ENCODE measurements around the gene ZNF675.
"Not testable (repeated sequence)": the region's sequence is repeated elsewhere in the genome, so short reads cannot be mapped to it uniquely, and the experiment has no call there.

The ZNF675 gene

GRCh38 chr19:23668606-23669005, 18.4 kb downstream of the ZNF675 start:
- H3K36me3 ChIP-seq (ENCODE audit: control insufficient read depth, low read depth, low read length); H3K9me3 ChIP-seq (ENCODE audit: control insufficient read depth, low read depth, low read length); H3K27me3 ChIP-seq (ENCODE audit: control insufficient read depth, insufficient read depth, low read length); H3K9ac ChIP-seq (ENCODE audit: low read length); H3K4me3 ChIP-seq (ENCODE audit: low read length); H3K27ac ChIP-seq (ENCODE audit: low read length): not testable (repeated sequence)
- peaks cover 16% of the 10 kb centered on the region for H3K4me1 ChIP-seq (ENCODE audit: control insufficient read depth, low read depth, low read length)

GRCh38 chr19:23665651-23666410, 21.2 kb downstream of the ZNF675 start:
- Histone ChIP-seq H3K4me1 (ENCODE audit: control insufficient read depth, low read depth, low read length) (peaks cover 16% of the 10 kb centered on the region), H3K27me3 (ENCODE audit: control insufficient read depth, insufficient read depth, low read length) (no peaks in the 10 kb centered on the region), H3K27ac (ENCODE audit: low read length) (no peak overlapping the region), H3K9ac (ENCODE audit: low read length) (no peak overlapping the region), H3K4me3 (ENCODE audit: low read length) (no peak overlapping the region), H3K9me3 (ENCODE audit: control insufficient read depth, low read depth, low read length) (peaks cover 11% of the 10 kb centered on the region), H3K36me3 (ENCODE audit: control insufficient read depth, low read depth, low read length) (peaks cover 25% of the 10 kb centered on the region)

GRCh38 chr19:23649817-23650216, 37.2 kb downstream of the ZNF675 start:
- not testable (repeated sequence) for H3K27ac ChIP-seq (ENCODE audit: low read length); H3K9ac ChIP-seq (ENCODE audit: low read length); H3K4me3 ChIP-seq (ENCODE audit: low read length); H3K27me3 ChIP-seq (ENCODE audit: control insufficient read depth, insufficient read depth, low read length); H3K4me1 ChIP-seq (ENCODE audit: control insufficient read depth, low read depth, low read length)
- Histone ChIP-seq H3K9me3 (ENCODE audit: control insufficient read depth, low read depth, low read length) (peaks cover 57% of the 10 kb centered on the region), H3K36me3 (ENCODE audit: control insufficient read depth, low read depth, low read length) (peaks cover 15% of the 10 kb centered on the region)
